Measurements from ENCODE around the gene DIP2C. TPM values are rescaled to one million over a fixed set of nuclear protein-coding genes. Genes with fewer than 3 reads are reported as not detected.

The DIP2C gene
- total and polyA plus RNA-seq, 2 donors (not counting 1 experiment from before 2014, with no cell fraction given) = 1.3 to 1.9 TPM

DNA sequence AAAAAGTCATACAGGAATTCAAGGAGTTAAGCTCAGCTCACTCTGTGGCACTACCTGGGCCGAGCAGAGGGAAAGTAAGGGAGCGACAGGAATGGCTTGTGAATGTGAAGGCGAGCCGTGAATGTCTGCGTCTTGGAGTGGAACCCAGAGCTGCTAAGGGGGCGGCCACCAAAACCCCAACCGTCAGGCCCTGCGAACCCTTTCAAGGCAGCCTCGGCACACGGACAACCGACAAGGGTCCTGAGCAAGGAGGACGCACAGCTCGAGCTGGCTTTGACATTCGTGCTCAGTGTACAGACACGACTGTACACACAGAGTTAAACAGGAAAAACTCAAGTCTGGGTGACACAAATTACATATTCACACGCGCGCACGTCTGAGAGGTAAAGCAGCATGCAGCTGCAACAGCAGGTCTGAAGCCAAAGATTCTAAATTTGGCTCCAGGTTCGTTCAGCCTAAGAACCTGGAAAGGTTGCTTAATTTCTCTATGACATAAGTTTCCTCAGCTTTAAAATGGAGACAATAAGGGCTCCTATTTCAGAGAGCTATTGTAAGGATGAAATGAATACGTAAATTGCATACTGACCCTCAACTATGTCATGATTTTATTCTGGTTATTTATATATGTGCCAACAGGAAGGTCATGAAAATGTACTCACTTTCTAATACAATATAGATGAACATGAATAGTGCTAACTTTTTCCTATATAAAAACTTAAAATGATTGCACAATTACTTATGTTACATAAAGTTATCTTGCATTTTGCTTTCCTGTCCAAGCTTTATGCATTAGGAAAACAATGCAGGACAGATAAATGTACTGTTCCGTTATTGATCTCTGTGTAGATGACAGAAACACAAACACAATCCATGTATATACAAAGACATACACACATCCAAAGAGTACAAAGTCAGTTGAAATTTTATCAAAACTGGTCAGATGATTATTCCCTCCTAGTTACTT is 361.3 kb downstream of the DIP2C start:
- Histone ChIP-seq H3K79me2 (ENCODE audit: control insufficient read depth, insufficient read depth, low read length) (no peaks in the 10 kb centered on the region), H2AFZ (ENCODE audit: insufficient read depth, low read depth, low read length, poor library complexity, severe bottlenecking) (no peak overlapping the region), H3K27ac (ENCODE audit: low read length in 2 of 2) (no peak overlapping the region), H4K20me1 (ENCODE audit: control insufficient read depth, insufficient read depth, low read length, poor library complexity, severe bottlenecking) (no peaks in the 10 kb centered on the region), H3K27me3 (replicated peaks in 1 of 4; ENCODE audit: control extremely low read depth in 1 of 4, control insufficient read depth in 3 of 4, insufficient read depth in 4 of 4, low read length in 3 of 4) (no peaks in the 10 kb centered on the region), H3K9ac (ENCODE audit: low read length) (no peak overlapping the region), H3K36me3 (replicated peaks in 1 of 2; ENCODE audit: control extremely low read depth in 1 of 2, control insufficient read depth in 1 of 2, extremely low read depth in 1 of 2, insufficient read depth in 2 of 2, low read length in 1 of 2) (peaks cover 0 to 2% of the 10 kb centered on the region in 2 experiments), H3K4me1 (ENCODE audit: control insufficient read depth in 2 of 2, insufficient read depth in 2 of 2, low read length in 2 of 2) (peaks cover 30 to 45% of the 10 kb centered on the region in 2 donors), H3K9me3 (ENCODE audit: control extremely low read depth in 1 of 3, control insufficient read depth in 2 of 3, insufficient read depth in 1 of 3, low read length in 2 of 3) (peaks cover 0 to 11% (median 0%) of the 10 kb centered on the region in 3 donors), H3K4me3 (ENCODE audit: control extremely low read depth in 1 of 5, extremely low read depth in 1 of 5, insufficient read depth in 1 of 5, low read depth in 2 of 5, low read length in 4 of 5) (no peak overlapping the region), H3K4me2 (replicated peaks; ENCODE audit: low read depth, low read length, poor library complexity, severe bottlenecking) (no peak overlapping the region)
- Mint-ChIP-seq H3K4me1 (peaks cover 47% of the 10 kb centered on the region), H3K27ac (no peak overlapping the region), H3K9me3 (ENCODE audit: insufficient read depth) (no peaks in the 10 kb centered on the region), H3K4me3 (no peak overlapping the region), H3K27me3 (peaks cover 6% of the 10 kb centered on the region)
- DNase-seq (no peak), ATAC-seq (ENCODE audit: low read depth) (no peak)
- CTCF ChIA-PET = no interaction called here
- TF ChIP-seq CTCF (IDR thresholded peaks at IDR 0.05) = no peak
- no peak for TF ChIP-seq EZH2 (IDR thresholded peaks at IDR 0.05; ENCODE audit: borderline replicate concordance, insufficient read depth, low read depth, low read length, poor library complexity, severe bottlenecking)
- intact Hi-C loops (cut with micrococcal nuclease) = no loop called here
- POLR2A ChIA-PET = interaction anchor here (1.3 kb wide), 1 partner anchor 11 kb away, joined by 3 read pairs; no protein-coding TSS in a partner anchor
- 94% methylated on average over 19 of the region's 22 CpGs for WGBS (ENCODE audit: insufficient coverage)
